LNCAP (cell line): ENCODE measurements around the gene TLE1.

ENCODE experiments used
- CTCF ChIP-seq: fragments of 450-650 bp; IDR thresholded peaks from 2 replicates; pipeline ENCODE4 v1.5.1; 2017; ENCODE audit warnings: mild to moderate bottlenecking

TLE1 gene

DNA sequence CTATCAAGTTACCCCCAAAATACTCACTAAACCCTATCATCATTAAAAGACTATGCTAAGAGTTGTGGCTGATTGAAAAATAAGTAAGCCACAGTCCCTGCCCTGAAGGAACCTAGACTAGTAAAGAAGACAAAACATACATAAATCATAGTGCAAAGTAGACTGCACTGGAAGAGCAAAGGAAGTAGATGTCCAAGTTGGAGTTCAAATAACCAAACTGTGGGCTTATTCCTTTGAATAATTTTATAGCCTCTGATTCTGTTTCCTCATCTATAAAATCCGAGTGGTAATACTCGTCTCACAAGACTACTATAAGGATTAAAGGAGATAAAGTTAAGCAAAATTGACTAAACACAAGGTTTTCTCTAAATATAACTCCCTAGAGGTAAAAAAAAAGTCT lies 140.4 kb downstream of the TLE1 start:
- TF ChIP-seq CTCF = no peak

DNA sequence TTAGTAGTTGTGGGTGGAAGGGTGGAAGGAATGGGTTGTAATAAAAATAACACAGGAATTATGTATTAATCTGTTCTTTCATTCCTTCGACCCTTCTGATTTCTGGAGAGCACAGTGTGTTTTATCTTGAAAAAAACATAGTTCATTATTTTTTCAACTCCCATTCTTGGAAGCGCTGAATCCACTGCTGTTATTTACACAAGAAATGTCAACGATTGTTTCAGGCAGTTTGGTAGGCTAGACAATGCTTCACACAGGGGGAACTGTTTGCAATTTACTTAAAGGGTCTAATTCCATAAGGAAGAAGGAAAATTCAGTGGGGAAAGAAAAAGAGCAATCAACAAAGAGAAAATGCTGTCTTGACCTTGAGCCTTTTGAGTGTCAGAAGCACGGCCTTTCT lies 142.9 kb downstream of the TLE1 start:
- TF ChIP-seq CTCF = no peak

- no peak for TF ChIP-seq CTCF
These were observed 145.7 kb downstream of the TLE1 start for GRCh38 chr9:81543695-81544094.

- TF ChIP-seq CTCF = no peak
These were observed 147.0 kb downstream of the TLE1 start for GRCh38 chr9:81542118-81542889.

GRCh38 chr9:81540142-81540710 lies 149.1 kb downstream of the TLE1 start:
- TF ChIP-seq CTCF = no peak

DNA sequence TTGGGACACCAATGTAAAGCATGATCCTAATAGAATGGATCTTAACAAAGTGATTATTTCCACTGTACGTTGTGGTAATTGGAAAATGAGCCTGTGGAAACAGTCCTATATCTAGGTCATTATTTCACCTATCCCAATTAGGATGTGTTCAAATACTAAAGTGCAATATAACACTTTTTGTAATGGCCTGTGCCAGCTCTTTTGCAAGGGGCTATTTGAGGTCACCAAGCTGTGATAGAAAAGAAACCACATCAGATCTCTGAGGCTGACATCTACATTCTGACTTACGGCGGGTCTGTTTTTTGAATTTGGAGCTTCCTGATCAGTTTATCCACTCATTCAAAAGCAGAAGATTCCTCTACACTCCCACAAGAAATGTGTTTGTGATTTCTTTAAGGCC lies 150.0 kb downstream of the TLE1 start:
- no peak for TF ChIP-seq CTCF

DNA sequence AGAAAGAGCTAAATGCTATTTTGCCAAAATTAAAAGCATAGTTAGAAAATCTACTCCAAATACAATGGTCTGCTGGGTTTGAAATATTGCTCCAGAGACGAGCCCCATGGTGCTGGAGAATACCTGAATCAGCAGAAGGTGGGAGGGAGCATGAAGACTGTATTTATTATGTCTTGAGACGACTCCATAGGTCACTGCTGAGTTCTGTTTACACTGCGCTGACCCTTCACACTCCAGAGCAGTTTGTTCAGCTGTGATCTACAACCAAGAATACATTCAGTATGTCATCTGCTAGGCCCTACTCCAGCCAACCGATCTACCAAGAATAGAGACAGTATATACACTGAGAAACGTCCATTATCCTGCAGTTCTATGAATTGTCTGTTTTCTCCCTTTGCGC lies 150.5 kb downstream of the TLE1 start:
- TF ChIP-seq CTCF = no peak
